Measurements from ENCODE around the gene ZNF672. TPM values are rescaled to one million over a fixed set of nuclear protein-coding genes. Genes with fewer than 3 reads are reported as not detected.

Gene ZNF672
- polyA plus RNA-seq, 1 experiment, result 17.1 TPM

DNA sequence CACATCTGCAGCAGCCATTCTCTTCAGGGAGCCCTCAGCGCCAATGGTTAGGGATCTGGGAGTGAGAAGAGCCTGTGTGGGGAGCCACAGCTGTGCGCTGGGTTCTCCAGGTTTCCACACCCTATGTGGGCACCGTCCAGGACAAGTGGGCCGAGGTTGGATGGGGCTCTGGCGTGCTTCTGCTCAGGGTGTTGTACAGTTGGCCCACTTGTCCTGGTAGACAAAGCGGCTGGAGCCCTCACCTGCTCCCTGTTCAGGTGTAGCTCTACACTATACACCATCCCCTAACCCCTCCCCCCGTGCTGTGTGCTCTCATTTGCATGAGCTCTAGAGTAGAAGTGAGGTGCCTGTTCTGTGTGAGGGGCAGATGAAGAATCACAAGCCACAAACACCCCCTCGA is 24.5 kb upstream of the ZNF672 start:
- Histone ChIP-seq H3K27me3 (ENCODE audit: control insufficient read depth, insufficient read depth, low read length) (no peaks in the 10 kb centered on the region), H3K36me3 (ENCODE audit: control insufficient read depth, insufficient read depth, low read length) (peaks cover 45% of the 10 kb centered on the region), H3K4me3 (ENCODE audit: low read depth, low read length) (no peak overlapping the region)
- no peak for DNase-seq (ENCODE audit: low read depth)
- TF ChIP-seq, protein P1, sequence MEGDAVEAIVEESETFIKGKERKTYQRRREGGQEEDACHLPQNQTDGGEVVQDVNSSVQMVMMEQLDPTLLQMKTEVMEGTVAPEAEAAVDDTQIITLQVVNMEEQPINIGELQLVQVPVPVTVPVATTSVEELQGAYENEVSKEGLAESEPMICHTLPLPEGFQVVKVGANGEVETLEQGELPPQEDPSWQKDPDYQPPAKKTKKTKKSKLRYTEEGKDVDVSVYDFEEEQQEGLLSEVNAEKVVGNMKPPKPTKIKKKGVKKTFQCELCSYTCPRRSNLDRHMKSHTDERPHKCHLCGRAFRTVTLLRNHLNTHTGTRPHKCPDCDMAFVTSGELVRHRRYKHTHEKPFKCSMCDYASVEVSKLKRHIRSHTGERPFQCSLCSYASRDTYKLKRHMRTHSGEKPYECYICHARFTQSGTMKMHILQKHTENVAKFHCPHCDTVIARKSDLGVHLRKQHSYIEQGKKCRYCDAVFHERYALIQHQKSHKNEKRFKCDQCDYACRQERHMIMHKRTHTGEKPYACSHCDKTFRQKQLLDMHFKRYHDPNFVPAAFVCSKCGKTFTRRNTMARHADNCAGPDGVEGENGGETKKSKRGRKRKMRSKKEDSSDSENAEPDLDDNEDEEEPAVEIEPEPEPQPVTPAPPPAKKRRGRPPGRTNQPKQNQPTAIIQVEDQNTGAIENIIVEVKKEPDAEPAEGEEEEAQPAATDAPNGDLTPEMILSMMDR (IDR thresholded peaks at IDR 0.05; ENCODE audit: insufficient read depth, low read depth, low read length), result no peak
- CTCF ChIA-PET, result no interaction called here
- POLR2A ChIA-PET, result no interaction called here

DNA sequence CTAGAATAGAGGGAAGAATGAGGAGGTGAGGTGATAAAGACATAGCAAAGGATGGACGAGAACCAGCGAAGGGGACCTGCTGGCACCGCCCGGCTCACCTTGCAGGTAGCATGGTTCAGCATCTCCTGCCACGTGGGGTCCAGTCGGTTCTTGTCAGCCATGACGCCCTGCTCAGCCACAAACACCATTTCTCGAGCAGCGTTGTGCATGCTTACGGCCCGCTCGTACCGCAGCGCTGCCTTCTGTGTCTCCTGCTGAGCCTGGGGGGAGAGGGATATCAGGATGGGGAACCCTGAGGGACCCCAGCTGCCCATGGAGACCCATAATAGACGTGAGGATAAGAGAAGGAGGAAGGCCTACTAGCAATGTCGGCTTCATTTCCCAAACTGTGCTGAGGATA is 23.7 kb upstream of the ZNF672 start:
- TF ChIP-seq, protein P1 (IDR thresholded peaks at IDR 0.05; ENCODE audit: insufficient read depth, low read depth, low read length), result no peak
- Histone ChIP-seq H3K27me3 (ENCODE audit: control insufficient read depth, insufficient read depth, low read length) (no peaks in the 10 kb centered on the region), H3K36me3 (ENCODE audit: control insufficient read depth, insufficient read depth, low read length) (peaks cover 47% of the 10 kb centered on the region), H3K4me3 (ENCODE audit: low read depth, low read length) (no peak overlapping the region)
- CTCF ChIA-PET, result no interaction called here
- DNase-seq (ENCODE audit: low read depth), result no peak
- POLR2A ChIA-PET, result no interaction called here

DNA sequence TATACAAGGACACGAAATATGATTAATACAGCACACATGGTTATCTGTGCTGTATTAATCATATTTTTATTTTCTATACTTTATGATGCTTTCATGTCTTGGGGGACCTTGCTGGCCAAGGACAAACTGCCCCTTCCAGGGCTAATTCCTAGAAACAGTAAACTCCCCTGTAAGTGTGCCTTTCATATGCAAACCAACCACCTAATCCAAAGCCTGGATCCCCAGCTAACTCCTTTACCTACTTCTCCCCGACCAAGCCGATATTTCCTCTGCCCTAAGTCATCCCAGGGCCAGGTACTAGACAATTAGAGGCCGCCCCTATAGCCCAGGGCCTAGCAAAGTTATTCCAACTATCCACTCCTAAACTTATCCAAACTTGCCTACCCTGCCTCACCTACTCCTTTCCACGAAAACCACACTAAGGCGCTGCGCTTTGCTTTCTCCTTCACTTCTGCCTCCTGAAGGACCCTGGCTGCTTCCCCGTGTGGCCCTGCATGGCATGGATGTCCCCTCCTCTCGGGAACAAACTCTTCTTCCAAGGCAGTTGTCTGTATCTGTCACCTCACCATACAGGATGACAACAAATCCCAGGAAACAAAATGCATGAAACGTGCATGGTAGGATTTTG is 22.5 kb upstream of the ZNF672 start:
- Histone ChIP-seq H3K4me3 (ENCODE audit: low read depth, low read length) (no peak overlapping the region), H3K27me3 (ENCODE audit: control insufficient read depth, insufficient read depth, low read length) (no peaks in the 10 kb centered on the region), H3K36me3 (ENCODE audit: control insufficient read depth, insufficient read depth, low read length) (peaks cover 51% of the 10 kb centered on the region)
- no peak for DNase-seq (ENCODE audit: low read depth)
- CTCF ChIA-PET, result no interaction called here
- TF ChIP-seq, protein P1 (IDR thresholded peaks at IDR 0.05; ENCODE audit: insufficient read depth, low read depth, low read length), result no peak
- POLR2A ChIA-PET, result no interaction called here

DNA sequence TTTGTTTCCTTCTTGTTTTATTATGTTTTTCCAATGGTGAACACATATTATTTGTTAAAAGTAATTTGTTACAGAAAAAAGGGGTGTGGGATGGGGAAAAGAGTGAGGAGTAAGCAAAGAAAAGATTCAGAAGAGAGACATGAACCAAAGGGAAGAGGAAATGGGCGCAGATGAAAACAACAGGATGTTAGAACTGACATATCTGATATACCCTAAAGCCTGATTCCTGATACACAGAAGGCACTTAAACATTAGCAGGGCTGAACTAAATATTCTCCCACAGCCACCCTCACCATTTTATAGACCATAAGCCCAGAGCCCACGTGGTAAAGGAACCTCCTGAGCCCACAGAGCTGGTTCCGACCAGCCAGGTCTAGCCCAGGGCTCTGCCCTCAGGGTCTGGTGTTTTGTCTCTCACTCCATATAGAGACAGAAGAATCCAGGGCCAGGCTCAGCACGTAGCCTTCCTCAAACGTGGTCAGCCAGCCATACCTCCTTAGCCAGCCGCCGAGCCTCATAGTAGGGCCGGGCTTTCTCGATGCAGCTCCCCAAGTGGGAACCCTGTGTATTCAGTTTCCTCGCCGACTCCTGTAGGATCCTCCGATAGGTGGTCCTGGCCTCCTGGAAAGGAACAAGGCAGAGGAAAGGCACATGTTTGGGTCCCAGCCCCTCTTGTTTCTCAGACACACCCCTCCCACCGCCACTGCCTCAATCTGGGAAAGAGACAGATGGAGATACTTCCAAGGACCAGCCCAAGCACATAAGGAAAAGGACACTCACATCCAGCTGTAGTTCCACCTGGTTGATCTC is 21.8 kb upstream of the ZNF672 start:
- H3K27me3 ChIP-seq (ENCODE audit: control insufficient read depth, insufficient read depth, low read length), result no peaks in the 10 kb centered on the region
- H3K4me3 ChIP-seq (ENCODE audit: low read depth, low read length), result no peak overlapping the region
- CTCF ChIA-PET, result no interaction called here
- POLR2A ChIA-PET, result no interaction called here
- H3K36me3 ChIP-seq (ENCODE audit: control insufficient read depth, insufficient read depth, low read length), result peaks cover 47% of the 10 kb centered on the region
- DNase-seq (ENCODE audit: low read depth), result no peak
- TF ChIP-seq, protein P1 (IDR thresholded peaks at IDR 0.05; ENCODE audit: insufficient read depth, low read depth, low read length), result no peak

DNA sequence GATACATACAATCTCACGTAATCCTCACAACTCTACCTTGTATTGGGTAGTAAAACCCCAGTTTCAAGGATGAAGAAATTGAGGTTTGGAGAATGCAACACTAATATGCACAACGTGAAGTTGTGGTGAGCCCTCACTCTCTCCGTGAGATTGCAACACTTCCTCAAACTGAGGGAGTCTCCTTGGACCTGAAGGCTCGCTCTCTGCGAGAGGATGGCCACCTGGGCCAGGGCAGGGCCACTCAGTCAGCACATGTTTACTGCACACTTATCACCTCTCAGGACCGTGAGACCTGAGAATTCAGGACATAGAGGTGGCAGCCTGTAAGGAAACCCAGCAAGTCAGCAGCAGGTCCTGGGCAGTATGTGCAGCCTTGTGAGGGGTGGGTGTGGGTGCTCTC is 21.0 kb upstream of the ZNF672 start:
- ChIA-PET POLR2A (no interaction called here), CTCF (no interaction called here)
- H3K36me3 ChIP-seq (ENCODE audit: control insufficient read depth, insufficient read depth, low read length), result peaks cover 40% of the 10 kb centered on the region
- H3K27me3 ChIP-seq (ENCODE audit: control insufficient read depth, insufficient read depth, low read length), result no peaks in the 10 kb centered on the region
- no peak overlapping the region for H3K4me3 ChIP-seq (ENCODE audit: low read depth, low read length)
- DNase-seq (ENCODE audit: low read depth), result no peak
- TF ChIP-seq, protein P1 (IDR thresholded peaks at IDR 0.05; ENCODE audit: insufficient read depth, low read depth, low read length), result no peak

Data from BJ (cell line).